M059J (cell line): Measurements from ENCODE around the gene E2F8. TPM values are rescaled to one million over a fixed set of nuclear protein-coding genes. Genes with fewer than 3 reads are reported as not detected.
"Not testable (repeated sequence)": the region's sequence is repeated elsewhere in the genome, so short reads cannot be mapped to it uniquely, and the experiment has no call there.

Experiments
- DNase-seq: peaks from one replicate; pipeline ENCODE4 v3.0.0-alpha.2; 2012; ENCODE audit warnings: low read depth
- total RNA-seq: library from RNA; depleted of rRNA; stranded (reverse); fragments of >200 nt; shearing (Covaris generic); gene quantifications from 2 replicates; pipeline ENCODE4 v1.2.3, GENCODE V29; 2014; rRNA removed

Gene E2F8
- total RNA-seq, result 3.9 and 8.5 TPM in 2 replicates

GRCh38 chr11:19240420-19241259 lies at the start of gene E2F8:
E2F8 (minus strand) TSS chr11:19240945; CDS start chr11:19240121, 824 bp downstream.
- DNase-seq, result peak; percentile 96

GRCh38 chr11:19290356-19290755 lies 49.6 kb upstream of the E2F8 start:
- DNase-seq, result no peak

GRCh38 chr11:19288256-19288655 lies 47.5 kb upstream of the E2F8 start:
- DNase-seq, result no peak

GRCh38 chr11:19286411-19286810 lies 45.7 kb upstream of the E2F8 start:
- DNase-seq, result no peak

GRCh38 chr11:19284881-19285280 lies 44.1 kb upstream of the E2F8 start:
- DNase-seq, result no peak

- DNase-seq, result no peak
These were observed 43.2 kb upstream of the E2F8 start for GRCh38 chr11:19283991-19284390.

- no peak for DNase-seq
These were observed 40.8 kb upstream of the E2F8 start for GRCh38 chr11:19281555-19281954.

GRCh38 chr11:19281041-19281440 lies 40.3 kb upstream of the E2F8 start:
- no peak for DNase-seq

- no peak for DNase-seq
These were observed 38.7 kb upstream of the E2F8 start for GRCh38 chr11:19279451-19279850.

GRCh38 chr11:19276859-19277808 lies 36.4 kb upstream of the E2F8 start:
- DNase-seq, result peak; percentile 83

GRCh38 chr11:19275496-19275895 lies 34.8 kb upstream of the E2F8 start:
- DNase-seq, result peak; percentile 75

- DNase-seq, result not testable (repeated sequence)
These were observed 32.5 kb upstream of the E2F8 start for GRCh38 chr11:19273219-19273618.

GRCh38 chr11:19268909-19269308 lies 28.2 kb upstream of the E2F8 start:
- no peak for DNase-seq

- no peak for DNase-seq
These were observed 26.8 kb upstream of the E2F8 start for GRCh38 chr11:19267567-19267966.

GRCh38 chr11:19263333-19263732 lies 22.6 kb upstream of the E2F8 start:
- DNase-seq, result no peak

- DNase-seq, result peak; percentile 58
These were observed 19.0 kb upstream of the E2F8 start for GRCh38 chr11:19259487-19260345.

GRCh38 chr11:19258641-19259230 lies 18.0 kb upstream of the E2F8 start:
- no peak for DNase-seq

GRCh38 chr11:19254441-19254840 lies 13.7 kb upstream of the E2F8 start:
- not testable (repeated sequence) for DNase-seq

- no peak for DNase-seq
These were observed 13.1 kb upstream of the E2F8 start for GRCh38 chr11:19253817-19254216.

- DNase-seq, result no peak
These were observed 12.5 kb upstream of the E2F8 start for GRCh38 chr11:19253153-19253745.
